ENCODE results near the gene MAPK8IP3. TPM values are rescaled to one million over a fixed set of nuclear protein-coding genes. Genes with fewer than 3 reads are reported as not detected.
"Not testable (repeated sequence)": the region's sequence is repeated elsewhere in the genome, so short reads cannot be mapped to it uniquely, and the experiment has no call there.

MAPK8IP3 gene
- total RNA-seq, 4 donors from 2014 or later = 78.1 to 456 (median 193) TPM

GRCh38 chr16:1731073-1731472 is 25.1 kb downstream of the MAPK8IP3 start:
- Histone ChIP-seq H3K36me3 (peaks cover 0 to 86% (median 0%) of the 10 kb centered on the region in 3 donors), H3K4me1 (no peaks in the 10 kb centered on the region), H3K9me3 (no peaks in the 10 kb centered on the region), H3K4me3 (no peak overlapping the region), H3K27me3 (no peaks in the 10 kb centered on the region), H3K27ac (no peak overlapping the region)
- no peak for DNase-seq
- no peak for TF ChIP-seq CTCF (IDR thresholded peaks at IDR 0.05)
- no peak for TF ChIP-seq POLR2A (IDR thresholded peaks at IDR 0.05)

GRCh38 chr16:1731603-1732002 is 25.6 kb downstream of the MAPK8IP3 start:
- no peaks in the 10 kb centered on the region for H3K27me3 ChIP-seq
- DNase-seq = no peak
- TF ChIP-seq CTCF (IDR thresholded peaks at IDR 0.05) = no peak
- no peak for TF ChIP-seq POLR2A (IDR thresholded peaks at IDR 0.05)
- H3K27ac ChIP-seq = no peak overlapping the region
- peaks cover 0 to 81% (median 0%) of the 10 kb centered on the region in 3 donors for H3K36me3 ChIP-seq
- H3K4me3 ChIP-seq = no peak overlapping the region
- H3K4me1 ChIP-seq = no peaks in the 10 kb centered on the region
- H3K9me3 ChIP-seq = no peaks in the 10 kb centered on the region

GRCh38 chr16:1732071-1732470 is 26.1 kb downstream of the MAPK8IP3 start:
- TF ChIP-seq CTCF (IDR thresholded peaks at IDR 0.05) = no peak
- TF ChIP-seq POLR2A (IDR thresholded peaks at IDR 0.05) = no peak
- H3K4me1 ChIP-seq = no peaks in the 10 kb centered on the region
- no peak overlapping the region for H3K4me3 ChIP-seq
- peaks cover 0 to 76% (median 0%) of the 10 kb centered on the region in 3 donors for H3K36me3 ChIP-seq
- no peak overlapping the region for H3K27ac ChIP-seq
- no peaks in the 10 kb centered on the region for H3K9me3 ChIP-seq
- DNase-seq = no peak
- no peaks in the 10 kb centered on the region for H3K27me3 ChIP-seq

GRCh38 chr16:1732551-1732987 is 26.6 kb downstream of the MAPK8IP3 start:
- H3K4me1 ChIP-seq, H3K4me3 ChIP-seq, H3K9me3 ChIP-seq, H3K27ac ChIP-seq, DNase-seq, H3K27me3 ChIP-seq: not testable (repeated sequence)
- peaks cover 0 to 73% (median 0%) of the 10 kb centered on the region in 3 donors for H3K36me3 ChIP-seq

- no peak overlapping the region for H3K27ac ChIP-seq
- peaks cover 0 to 58% (median 0%) of the 10 kb centered on the region in 3 donors for H3K36me3 ChIP-seq
- H3K9me3 ChIP-seq = no peaks in the 10 kb centered on the region
- H3K4me3 ChIP-seq = no peak overlapping the region
- DNase-seq = no peak
- H3K27me3 ChIP-seq = no peaks in the 10 kb centered on the region
- TF ChIP-seq CTCF (IDR thresholded peaks at IDR 0.05) = no peak
- TF ChIP-seq POLR2A (IDR thresholded peaks at IDR 0.05) = no peak
- H3K4me1 ChIP-seq = no peaks in the 10 kb centered on the region
These were observed 28.1 kb downstream of the MAPK8IP3 start for GRCh38 chr16:1734123-1734522.

GRCh38 chr16:1734816-1735215 is 28.8 kb downstream of the MAPK8IP3 start:
- H3K4me3 ChIP-seq = no peak overlapping the region
- H3K36me3 ChIP-seq = peaks cover 0 to 51% (median 0%) of the 10 kb centered on the region in 3 donors
- no peaks in the 10 kb centered on the region for H3K4me1 ChIP-seq
- no peaks in the 10 kb centered on the region for H3K27me3 ChIP-seq
- H3K9me3 ChIP-seq = no peaks in the 10 kb centered on the region
- TF ChIP-seq CTCF (IDR thresholded peaks at IDR 0.05) = no peak
- no peak for TF ChIP-seq POLR2A (IDR thresholded peaks at IDR 0.05)
- no peak for DNase-seq
- no peak overlapping the region for H3K27ac ChIP-seq

All from Peyer's patch (tissue), 4 donors.